Myocyte (in vitro differentiated cells): Measurements from ENCODE around the gene ZNF358. TPM values are rescaled to one million over a fixed set of nuclear protein-coding genes. Genes with fewer than 3 reads are reported as not detected.

Source experiments
- DNase-seq: peaks from one replicate; pipeline ENCODE4 v3.0.0-alpha.2; 2012; ENCODE audit warnings: low read depth
- polyA plus RNA-seq: library from polyadenylated mRNA; unstranded; fragments of >200 nt; gene quantifications from one replicate; pipeline ENCODE4 v1.2.1, GENCODE V29; 2012; ENCODE audit warnings: missing spikeins
- total RNA-seq: library from RNA; depleted of rRNA; stranded (reverse); fragments of >200 nt; gene quantifications from 2 replicates; pipeline ENCODE4 v1.2.3, GENCODE V29; 2014

Gene ZNF358
- 70.8 and 83.6 TPM in 2 replicates for total RNA-seq
- 77.5 TPM for polyA plus RNA-seq

DNA sequence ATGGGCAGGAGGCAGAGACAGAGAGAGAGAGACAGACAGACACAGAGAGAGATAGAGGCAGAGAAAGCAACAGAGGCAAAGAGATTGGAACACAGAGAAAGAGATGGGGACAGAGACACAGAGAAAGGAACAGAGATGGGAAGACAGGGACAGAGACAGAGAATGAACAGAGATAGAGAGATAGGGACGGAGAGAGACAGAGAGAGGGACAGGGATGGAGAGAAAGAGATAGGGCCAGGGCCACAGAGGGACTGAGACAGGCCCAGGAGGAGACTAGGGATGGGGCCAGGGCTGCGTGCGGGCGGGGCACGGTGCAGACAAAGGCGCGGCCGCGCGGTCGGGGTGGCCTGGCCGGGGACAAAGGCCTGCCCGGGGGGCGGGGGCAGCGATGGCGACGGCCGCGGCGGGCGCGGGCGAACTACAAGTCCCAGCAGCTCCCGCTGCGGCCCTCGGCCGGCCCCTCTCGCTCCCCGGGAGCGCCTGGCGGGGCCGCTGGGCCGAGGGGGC is at the start of gene ZNF358:
ZNF358 (plus strand) TSS at position 459 of the 507 bp plus-strand sequence. CDS start 3,140 bp downstream, outside the sequence.
- DNase-seq = peak; percentile 77

DNA sequence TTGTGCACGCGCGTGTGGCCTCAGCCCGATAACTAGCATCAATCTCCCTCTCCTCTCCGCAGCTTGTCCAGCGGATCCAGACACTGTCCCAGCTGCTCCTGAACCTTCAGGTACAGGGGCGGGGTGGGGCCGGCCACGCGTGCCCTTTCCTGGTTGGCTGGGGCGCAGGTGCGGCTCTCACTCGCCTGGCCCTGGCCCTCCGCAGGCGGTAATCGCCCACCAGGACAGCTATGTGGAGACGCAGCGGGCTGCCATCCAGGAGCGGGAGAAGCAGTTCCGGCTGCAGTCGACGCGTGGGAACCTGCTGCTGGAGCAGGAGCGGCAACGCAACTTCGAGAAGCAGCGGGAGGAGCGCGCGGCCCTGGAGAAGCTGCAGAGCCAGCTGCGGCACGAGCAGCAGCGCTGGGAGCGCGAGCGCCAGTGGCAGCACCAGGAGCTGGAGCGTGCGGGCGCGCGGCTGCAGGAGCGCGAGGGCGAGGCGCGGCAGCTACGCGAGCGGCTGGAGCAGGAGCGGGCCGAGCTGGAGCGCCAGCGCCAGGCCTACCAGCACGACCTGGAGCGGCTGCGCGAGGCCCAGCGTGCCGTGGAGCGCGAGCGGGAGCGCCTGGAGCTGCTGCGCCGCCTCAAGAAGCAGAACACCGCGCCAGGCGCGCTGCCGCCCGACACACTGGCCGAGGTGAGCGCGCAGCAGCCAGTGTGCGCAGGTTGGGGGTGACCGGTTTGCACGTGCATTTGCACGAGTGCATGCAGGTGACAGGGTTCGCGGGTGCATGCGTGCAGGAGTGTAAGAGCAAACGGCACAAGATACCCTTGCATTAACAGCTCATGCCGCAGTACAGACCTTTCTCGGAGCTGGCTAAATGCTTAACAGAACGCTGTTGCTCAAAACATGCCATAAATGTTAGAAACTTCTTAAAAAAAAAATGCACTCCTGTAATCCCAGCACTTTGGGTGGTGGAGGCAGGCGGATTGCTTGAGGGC is 48.6 kb upstream of the ZNF358 start:
- DNase-seq = no peak

DNA sequence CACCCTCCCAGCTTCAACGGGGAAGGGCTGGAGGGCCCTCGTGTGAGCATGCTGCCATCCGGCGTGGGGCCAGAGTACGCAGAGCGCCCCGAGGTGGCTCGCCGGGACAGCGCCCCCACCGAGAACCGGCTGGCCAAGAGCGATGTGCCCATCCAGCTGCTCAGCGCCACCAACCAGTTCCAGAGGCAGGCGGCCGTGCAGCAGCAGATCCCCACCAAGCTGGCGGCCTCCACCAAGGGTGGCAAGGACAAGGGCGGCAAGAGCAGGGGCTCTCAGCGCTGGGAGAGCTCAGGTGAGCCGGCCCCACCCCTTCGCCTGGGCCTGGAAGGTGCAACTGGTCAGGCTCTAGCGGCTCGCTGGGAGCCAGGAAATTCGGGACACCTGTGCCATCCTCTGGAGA is 47.1 kb upstream of the ZNF358 start:
- DNase-seq = no peak

DNA sequence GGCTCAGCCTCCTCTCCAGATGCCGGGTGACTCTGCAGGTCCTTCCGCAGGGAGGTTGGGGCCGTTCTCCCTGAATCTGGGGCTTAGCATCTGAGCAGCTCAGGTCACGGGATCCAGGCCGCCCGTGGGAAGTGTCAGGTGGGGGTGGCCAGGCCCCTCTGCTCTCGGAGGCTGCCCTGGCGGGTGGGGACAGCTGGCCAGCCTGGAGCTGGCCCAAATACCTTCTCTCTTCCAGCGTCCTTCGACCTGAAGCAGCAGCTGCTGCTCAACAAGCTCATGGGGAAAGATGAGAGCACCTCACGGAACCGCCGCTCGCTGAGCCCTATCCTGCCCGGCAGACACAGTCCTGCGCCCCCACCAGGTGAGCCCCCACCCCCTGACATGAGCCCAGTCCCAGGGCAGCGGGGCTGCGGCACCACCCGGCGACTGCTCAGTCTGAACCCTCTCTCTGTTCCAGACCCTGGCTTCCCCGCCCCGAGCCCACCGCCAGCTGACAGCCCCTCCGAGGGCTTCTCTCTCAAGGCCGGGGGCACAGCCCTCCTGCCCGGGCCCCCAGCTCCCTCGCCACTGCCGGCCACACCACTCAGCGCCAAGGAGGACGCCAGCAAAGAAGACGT is 46.1 kb upstream of the ZNF358 start:
- DNase-seq = peak; percentile 57

GRCh38 chr19:7470540-7471305 is 45.2 kb upstream of the ZNF358 start:
- DNase-seq = no peak

GRCh38 chr19:7471696-7472615 is 43.9 kb upstream of the ZNF358 start:
- DNase-seq = no peak

GRCh38 chr19:7475665-7476064 is 40.2 kb upstream of the ZNF358 start:
- DNase-seq = no peak

DNA sequence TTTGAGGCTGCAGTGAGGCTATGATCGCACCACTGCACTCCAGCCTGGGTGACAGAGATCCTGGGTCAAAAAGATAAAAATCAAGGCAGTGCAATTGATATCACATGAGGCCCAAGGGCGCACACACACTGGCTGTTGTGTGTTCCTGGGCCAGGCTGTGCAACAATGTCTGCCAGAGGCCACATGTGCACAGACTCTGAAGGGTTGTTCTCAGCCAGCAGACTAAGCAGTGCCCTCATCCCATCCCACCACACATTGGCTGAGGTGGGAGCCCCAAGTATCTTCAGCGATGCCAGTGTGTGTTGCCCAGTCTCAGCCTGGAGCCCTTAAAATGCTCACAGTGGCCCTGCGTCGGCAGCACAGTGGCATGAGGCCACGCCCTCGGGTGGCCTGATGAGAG is 39.7 kb upstream of the ZNF358 start:
- DNase-seq = no peak

DNA sequence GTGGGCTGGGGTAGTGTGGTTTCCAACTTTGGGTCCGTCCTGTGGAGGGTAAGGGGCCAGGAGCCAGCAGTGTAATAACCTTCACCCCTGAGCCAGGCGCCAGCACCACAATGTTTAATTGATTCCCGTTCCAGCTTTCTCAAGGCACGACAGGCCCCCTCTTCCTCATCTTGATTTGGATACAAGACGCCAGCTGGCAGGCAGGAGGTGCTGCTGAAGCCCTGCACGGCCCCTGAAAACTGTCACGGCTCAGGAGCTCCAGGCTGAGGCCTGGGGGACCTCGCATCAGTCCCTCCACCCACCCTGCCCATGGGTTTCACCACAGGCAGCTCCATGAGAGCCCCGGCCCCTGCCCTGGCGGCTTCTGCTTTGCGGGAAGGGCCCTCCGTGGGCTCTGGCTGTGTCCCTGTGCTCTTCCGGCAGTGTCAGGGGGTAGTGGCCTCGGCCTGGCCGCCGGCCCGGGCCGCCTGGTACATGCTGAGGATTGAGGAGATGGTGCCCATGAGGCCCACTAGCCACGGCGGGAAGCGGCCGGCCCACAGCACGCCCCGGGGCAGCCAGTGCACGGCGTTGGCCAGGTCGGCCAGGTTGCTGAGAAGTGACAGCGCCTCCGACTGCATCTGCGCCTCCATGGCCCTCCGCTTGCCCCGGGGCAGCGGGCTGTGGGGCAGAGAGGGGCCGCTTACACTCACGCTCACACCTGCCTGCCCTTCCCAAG is 39.0 kb upstream of the ZNF358 start:
- DNase-seq = no peak

DNA sequence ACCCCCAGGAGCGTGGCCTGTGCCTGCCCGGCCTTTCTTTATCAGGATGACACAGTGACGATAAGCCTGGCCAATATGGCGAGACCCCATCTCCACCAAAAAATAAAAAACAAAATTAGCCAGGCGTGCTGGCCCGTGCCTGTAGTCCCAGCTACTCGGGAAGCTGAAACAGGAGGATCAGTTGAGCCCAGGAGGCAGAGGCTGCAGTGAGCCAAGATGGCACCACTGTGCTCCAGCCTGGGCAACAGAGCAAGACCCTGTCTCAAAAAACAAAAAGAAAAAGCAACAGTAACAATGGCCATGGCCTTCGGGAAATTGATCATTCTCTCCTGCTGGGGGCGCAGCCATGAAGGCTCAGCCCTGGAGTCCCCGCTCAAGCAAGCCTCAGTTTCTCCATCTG is 38.1 kb upstream of the ZNF358 start:
- no peak for DNase-seq

DNA sequence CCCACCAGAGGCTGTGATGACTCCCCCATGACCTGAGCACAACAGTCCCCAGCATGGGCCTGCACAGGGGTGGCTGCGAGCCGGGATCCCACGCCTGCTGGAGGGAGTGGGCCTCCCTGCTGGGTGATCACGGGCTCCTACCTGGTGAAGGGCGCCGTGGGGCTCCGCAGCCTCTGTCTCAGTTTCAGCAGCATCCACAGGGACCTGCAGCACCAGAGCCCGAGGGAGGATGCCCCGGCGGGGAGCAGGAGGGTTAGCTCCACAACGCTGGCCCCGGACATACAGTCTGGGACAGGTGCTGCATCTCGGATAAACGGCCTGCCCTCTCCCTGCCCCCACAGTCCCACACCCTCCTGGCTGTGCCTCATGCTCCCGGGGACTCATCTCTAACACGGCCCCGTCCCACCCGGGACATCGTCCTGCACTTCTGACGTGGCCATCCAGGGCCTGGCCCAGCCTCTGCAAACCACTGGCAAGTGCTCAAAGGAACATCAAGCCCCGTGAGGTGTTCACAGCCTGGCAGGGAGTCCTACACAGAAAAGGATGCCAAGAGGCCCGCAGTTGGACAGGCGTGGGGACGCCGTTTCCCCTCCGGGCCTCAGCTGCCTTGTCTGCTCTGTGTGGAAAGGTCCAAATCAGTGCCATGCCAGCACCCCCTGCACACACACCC is 37.6 kb upstream of the ZNF358 start:
- no peak for DNase-seq

DNA sequence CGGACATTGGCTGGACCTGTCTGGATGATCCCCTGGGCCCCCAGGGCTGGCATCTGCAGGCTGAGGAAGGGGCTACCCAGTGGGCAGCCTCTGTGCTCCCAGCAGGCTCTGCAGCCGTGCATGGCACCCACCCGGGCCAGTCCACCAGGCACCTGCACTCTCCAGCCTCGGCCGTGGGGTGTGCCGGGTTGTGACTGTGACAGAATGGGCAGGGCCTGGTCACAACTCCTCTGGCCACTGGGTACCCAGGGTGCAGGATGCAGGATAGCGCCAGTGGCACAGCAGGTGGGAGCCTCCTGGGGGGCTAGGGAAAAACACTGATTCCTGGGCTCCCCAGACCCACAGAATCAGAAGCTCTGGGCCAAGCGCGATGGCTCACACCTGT is 37.1 kb upstream of the ZNF358 start:
- DNase-seq = no peak

- no peak for DNase-seq
Observed at GRCh38 chr19:7480222-7480969, 35.5 kb upstream of the ZNF358 start.

GRCh38 chr19:7480970-7481255 is 35.0 kb upstream of the ZNF358 start:
- no peak for DNase-seq

DNA sequence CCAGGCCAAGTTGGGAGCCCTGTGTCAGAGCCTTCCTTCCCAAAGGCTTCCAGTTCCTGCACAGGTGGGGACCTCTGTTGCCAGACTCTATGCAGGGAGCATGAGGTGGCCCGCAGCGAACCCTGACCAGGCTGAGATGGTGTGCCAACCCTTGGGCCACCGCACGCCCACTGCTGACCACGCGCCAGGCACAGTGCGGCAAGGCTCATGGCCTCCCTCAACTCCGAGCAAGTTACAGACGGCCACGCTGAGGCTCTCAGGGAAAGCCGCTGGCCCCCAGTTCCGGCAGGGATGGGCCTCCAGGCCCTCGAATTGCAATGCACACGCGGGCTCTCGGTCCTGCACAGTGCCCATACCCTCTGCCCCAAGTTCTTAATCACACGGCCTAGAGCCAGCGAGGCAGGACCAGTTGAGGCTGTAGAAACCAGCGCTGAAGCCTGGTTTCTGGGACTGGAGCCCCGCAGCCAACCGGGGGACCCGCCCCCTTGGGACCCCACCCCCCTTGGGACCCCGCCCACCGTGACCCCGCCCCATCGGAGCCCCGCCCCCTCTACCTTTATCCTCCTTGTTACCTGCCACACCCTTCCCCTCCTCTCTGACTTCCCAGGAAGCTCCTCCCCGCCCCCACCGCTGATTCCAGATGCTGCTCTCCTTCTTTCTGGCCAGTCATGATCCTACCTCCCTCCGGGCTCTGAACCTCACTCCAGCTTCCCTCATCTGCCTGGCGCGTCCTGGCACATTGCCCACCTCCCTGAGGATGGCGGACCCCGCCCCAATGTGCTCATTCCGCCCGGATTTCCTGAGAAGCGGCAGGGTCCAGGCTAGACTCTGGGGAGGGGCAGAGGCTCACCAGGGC is 33.1 kb upstream of the ZNF358 start:
- DNase-seq = no peak

DNA sequence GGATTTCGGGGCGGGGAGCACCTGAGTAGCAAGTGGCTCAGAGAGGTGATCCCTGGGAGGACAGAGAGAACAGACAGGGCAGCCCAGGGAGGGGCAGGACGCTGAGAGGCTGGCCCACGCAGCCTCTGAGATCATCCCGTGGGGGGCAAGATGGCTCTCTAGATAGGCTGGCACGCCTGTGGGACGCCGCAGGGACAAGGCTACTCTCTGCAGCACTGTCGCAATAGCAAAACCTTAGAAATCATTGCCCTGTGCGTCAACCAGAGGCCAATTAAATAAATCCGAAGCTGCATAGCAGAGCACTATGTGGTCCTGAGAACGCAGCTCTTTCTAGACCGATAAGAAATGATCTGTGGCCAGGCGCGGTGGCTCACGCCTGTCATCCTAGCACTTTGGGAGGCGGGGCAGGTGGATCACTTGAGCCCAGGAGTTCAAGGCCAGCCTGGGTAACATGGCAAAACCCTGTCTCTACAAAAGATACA is 32.1 kb upstream of the ZNF358 start:
- no peak for DNase-seq

DNA sequence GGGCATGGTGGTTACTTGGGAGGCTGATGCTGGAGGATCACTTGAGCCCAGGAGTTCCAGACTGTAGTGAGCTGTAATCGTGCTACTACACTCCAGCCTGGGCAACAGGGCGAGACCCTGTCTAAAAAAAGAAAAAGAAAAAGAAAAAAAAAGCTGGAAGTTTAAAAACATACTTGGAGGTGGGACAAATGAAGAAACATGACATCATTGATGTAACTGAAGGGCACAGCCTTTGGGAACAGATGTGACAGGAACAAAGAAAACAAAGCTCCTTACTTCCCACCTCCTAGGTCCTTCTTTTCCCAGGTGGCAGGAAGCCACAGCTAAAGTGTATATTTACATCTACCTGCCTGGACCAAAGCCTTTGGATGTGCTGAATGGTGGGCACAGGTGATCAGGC is 29.0 kb upstream of the ZNF358 start:
- no peak for DNase-seq
